BLaER1 (cell line): Measurements from ENCODE around the gene ELMO2.
A peak's percentile ranks its signal among the peaks of the same experiment; 100 is the strongest.

Experiments
- H3K27ac ChIP-seq: shearing (Covaris generic); formaldehyde crosslinking; 2 replicates; pipeline ENCODE4 v1.8.1; 2022
- H3K27me3 ChIP-seq: shearing (Covaris generic); formaldehyde crosslinking; 2 replicates; pipeline ENCODE4 v1.8.1; 2022
- H3K36me3 ChIP-seq: shearing (Covaris generic); formaldehyde crosslinking; 2 replicates; pipeline ENCODE4 v1.8.1; 2022
- H3K4me1 ChIP-seq: shearing (Covaris generic); formaldehyde crosslinking; 2 replicates; pipeline ENCODE4 v1.8.1; 2022
- H3K4me2 ChIP-seq: shearing (Covaris generic); formaldehyde crosslinking; 2 replicates; pipeline ENCODE4 v1.8.1; 2022
- H3K4me3 ChIP-seq: shearing (Covaris generic); formaldehyde crosslinking; 2 replicates; pipeline ENCODE4 v1.8.1; 2022
- H3K9ac ChIP-seq: shearing (Covaris generic); formaldehyde crosslinking; 2 replicates; pipeline ENCODE4 v1.8.1; 2022
- H3K9me3 ChIP-seq: shearing (Covaris generic); formaldehyde crosslinking; 2 replicates; pipeline ENCODE4 v1.8.1; 2022
- H4K20me1 ChIP-seq: shearing (Covaris generic); formaldehyde crosslinking; 2 replicates; pipeline ENCODE4 v1.8.1; 2022
- Cebpa-rat ChIP-seq: shearing (Covaris generic); IDR thresholded peaks from 2 replicates; pipeline ENCODE4 v1.8.1; 2022

Gene ELMO2

GRCh38 chr20:46349035-46349741 is 57.2 kb downstream of the ELMO2 start:
- H3K27me3 ChIP-seq, result peaks cover 8% of the 10 kb centered on the region; the same call in 1 of the 2 replicates
- H3K4me3 ChIP-seq, result no peak overlapping the region
- no peaks in the 10 kb centered on the region for H3K9me3 ChIP-seq
- no peak overlapping the region for H3K27ac ChIP-seq
- no peak overlapping the region for H3K9ac ChIP-seq
- H3K36me3 ChIP-seq, result peaks cover 59% of the 10 kb centered on the region
- TF ChIP-seq Cebpa-rat, result no peak
- peak overlapping the region; percentile 73 for H3K4me2 ChIP-seq
- peaks cover 50% of the 10 kb centered on the region for H4K20me1 ChIP-seq
- peaks cover 41% of the 10 kb centered on the region for H3K4me1 ChIP-seq

- no peak overlapping the region for H3K4me3 ChIP-seq
- H3K36me3 ChIP-seq, result peaks cover 49% of the 10 kb centered on the region
- no peaks in the 10 kb centered on the region for H3K9me3 ChIP-seq
- peaks cover 19% of the 10 kb centered on the region for H3K27me3 ChIP-seq
- H4K20me1 ChIP-seq, result peaks cover 58% of the 10 kb centered on the region
- no peak overlapping the region for H3K27ac ChIP-seq
- H3K4me2 ChIP-seq, result no peak overlapping the region
- TF ChIP-seq Cebpa-rat, result no peak
- no peak overlapping the region for H3K9ac ChIP-seq
- peaks cover 52% of the 10 kb centered on the region for H3K4me1 ChIP-seq
Observed at GRCh38 chr20:46347841-46348803, 58.3 kb downstream of the ELMO2 start.

GRCh38 chr20:46346770-46347169 is 59.6 kb downstream of the ELMO2 start:
- H3K27ac ChIP-seq, result no peak overlapping the region
- H4K20me1 ChIP-seq, result peaks cover 64% of the 10 kb centered on the region
- no peak overlapping the region for H3K4me2 ChIP-seq
- peaks cover 38% of the 10 kb centered on the region for H3K36me3 ChIP-seq
- peaks cover 32% of the 10 kb centered on the region for H3K27me3 ChIP-seq
- no peak for TF ChIP-seq Cebpa-rat
- no peaks in the 10 kb centered on the region for H3K9me3 ChIP-seq
- no peak overlapping the region for H3K4me3 ChIP-seq
- H3K4me1 ChIP-seq, result peaks cover 48% of the 10 kb centered on the region
- no peak overlapping the region for H3K9ac ChIP-seq

- Histone ChIP-seq H3K4me2 (peak overlapping the region; percentile 63), H3K27ac (no peak overlapping the region), H3K9me3 (no peaks in the 10 kb centered on the region), H3K4me1 (peaks cover 27% of the 10 kb centered on the region), H3K36me3 (peaks cover 22% of the 10 kb centered on the region; the same call in 1 of the 2 replicates), H3K9ac (no peak overlapping the region), H3K4me3 (no peak overlapping the region), H3K27me3 (peaks cover 33% of the 10 kb centered on the region), H4K20me1 (peaks cover 52% of the 10 kb centered on the region)
- no peak for TF ChIP-seq Cebpa-rat
Observed at GRCh38 chr20:46344488-46345162, 61.8 kb downstream of the ELMO2 start.

GRCh38 chr20:46343975-46344357 is 62.4 kb downstream of the ELMO2 start:
- Histone ChIP-seq H3K4me2 (peak overlapping the region; percentile 63), H4K20me1 (peaks cover 45% of the 10 kb centered on the region), H3K36me3 (peaks cover 22% of the 10 kb centered on the region; the same call in 1 of the 2 replicates), H3K27me3 (peaks cover 33% of the 10 kb centered on the region), H3K4me1 (peaks cover 20% of the 10 kb centered on the region), H3K9ac (no peak overlapping the region), H3K27ac (no peak overlapping the region), H3K9me3 (no peaks in the 10 kb centered on the region), H3K4me3 (no peak overlapping the region)
- no peak for TF ChIP-seq Cebpa-rat

GRCh38 chr20:46343348-46343974 is 63.0 kb downstream of the ELMO2 start:
- Histone ChIP-seq H3K27ac (no peak overlapping the region), H3K9ac (no peak overlapping the region), H3K4me2 (peak overlapping the region; percentile 63), H3K4me3 (no peak overlapping the region), H3K36me3 (peaks cover 20% of the 10 kb centered on the region; the same call in 1 of the 2 replicates), H3K27me3 (peaks cover 33% of the 10 kb centered on the region), H4K20me1 (peaks cover 40% of the 10 kb centered on the region), H3K4me1 (peaks cover 16% of the 10 kb centered on the region), H3K9me3 (no peaks in the 10 kb centered on the region)
- TF ChIP-seq Cebpa-rat, result no peak

GRCh38 chr20:46342451-46343347 is 63.7 kb downstream of the ELMO2 start:
- H3K27ac ChIP-seq, result no peak overlapping the region
- no peak overlapping the region for H3K4me2 ChIP-seq
- peaks cover 16% of the 10 kb centered on the region; the same call in 1 of the 2 replicates for H3K36me3 ChIP-seq
- H3K9me3 ChIP-seq, result no peaks in the 10 kb centered on the region
- peaks cover 35% of the 10 kb centered on the region for H4K20me1 ChIP-seq
- H3K27me3 ChIP-seq, result peaks cover 33% of the 10 kb centered on the region
- H3K4me1 ChIP-seq, result peaks cover 16% of the 10 kb centered on the region
- no peak for TF ChIP-seq Cebpa-rat
- H3K4me3 ChIP-seq, result no peak overlapping the region
- no peak overlapping the region for H3K9ac ChIP-seq

GRCh38 chr20:46342010-46342378 is 64.4 kb downstream of the ELMO2 start:
- H3K27me3 ChIP-seq, result peaks cover 33% of the 10 kb centered on the region
- H3K36me3 ChIP-seq, result peaks cover 10% of the 10 kb centered on the region; the same call in 1 of the 2 replicates
- H3K4me3 ChIP-seq, result no peak overlapping the region
- H4K20me1 ChIP-seq, result peaks cover 28% of the 10 kb centered on the region
- H3K9me3 ChIP-seq, result no peaks in the 10 kb centered on the region
- H3K4me1 ChIP-seq, result peaks cover 16% of the 10 kb centered on the region
- no peak overlapping the region for H3K4me2 ChIP-seq
- H3K27ac ChIP-seq, result no peak overlapping the region
- no peak for TF ChIP-seq Cebpa-rat
- no peak overlapping the region for H3K9ac ChIP-seq
